ENCODE data around the gene PRR19. TPM values are rescaled to one million over a fixed set of nuclear protein-coding genes. Genes with fewer than 3 reads are reported as not detected.
"Not testable (repeated sequence)": the region's sequence is repeated elsewhere in the genome, so short reads cannot be mapped to it uniquely, and the experiment has no call there.

The PRR19 gene
- 0.91 TPM for polyA plus RNA-seq
- long read RNA-seq, donor 1, result 0 reads
- long read RNA-seq, donor 2, result 0 reads
- long read RNA-seq, donor 3, result 0 reads
- long read RNA-seq, donor 4, result 0 reads
- long read RNA-seq, donor 5, result 0 reads
- long read RNA-seq, donor 6, result 0 reads
- long read RNA-seq, donor 7, result 0 reads
- long read RNA-seq, donor 8, result 0 reads
- long read RNA-seq, donor 9, result 0 reads
- long read RNA-seq, donor 10, result 0 reads
- long read RNA-seq, donor 11, partial matches to known transcripts, result 0 of 31 reads
- long read RNA-seq, donor 11, other reads (novel, unspliced or antisense), result 29 of 31 reads

DNA sequence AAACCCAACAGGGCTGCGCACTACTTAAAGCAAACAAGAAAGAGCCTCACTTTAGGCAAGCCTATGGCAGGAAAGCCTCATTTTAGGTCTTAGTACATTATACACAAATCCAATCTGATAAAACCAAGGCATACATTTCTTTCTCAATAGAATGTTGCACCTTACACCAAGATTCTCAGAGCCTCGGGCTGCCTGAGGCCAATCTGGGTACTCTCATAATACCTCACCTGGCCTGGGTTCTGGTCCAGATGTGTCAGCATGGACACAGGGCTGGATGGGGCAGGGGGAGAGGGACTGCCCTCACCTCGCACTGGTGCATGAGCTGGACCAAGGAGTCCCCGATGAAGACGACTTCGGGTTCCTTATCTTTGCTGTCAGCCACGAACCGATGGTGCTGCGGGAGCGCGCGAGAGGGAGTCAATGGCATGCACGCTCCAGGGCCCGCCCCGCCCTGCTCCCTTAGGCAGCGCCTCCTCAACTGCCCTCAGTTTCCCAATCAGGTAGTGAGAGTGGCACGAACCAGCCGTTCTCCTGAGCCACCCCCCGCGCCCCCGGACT is at the start of gene PRR19:
PRR19 (plus strand) TSS at position 487 of the 558 bp plus-strand sequence. CDS start 7,453 bp downstream, outside the sequence.
- Histone ChIP-seq H3K9me3 (ENCODE audit: control insufficient read depth, low read depth, low read length) (no peaks in the 10 kb centered on the region), H3K27me3 (ENCODE audit: control insufficient read depth, insufficient read depth, low read length) (no peaks in the 10 kb centered on the region), H3K4me1 (ENCODE audit: control insufficient read depth, insufficient read depth, low read length) (peaks cover 18% of the 10 kb centered on the region), H3K4me3 (ENCODE audit: low read length) (peak within 1 kb of the TSS; percentile 86), H3K27ac (ENCODE audit: low read length) (peak within 1 kb of the TSS; percentile 71), H3K36me3 (ENCODE audit: control insufficient read depth, insufficient read depth, low read length) (peaks cover 5% of the 10 kb centered on the region)
- DNase-seq, result no peak
- WGBS (ENCODE audit: insufficient coverage, low lambda C conversion rate), result no CpG with 5 or more reads among the region's 21 CpGs

DNA sequence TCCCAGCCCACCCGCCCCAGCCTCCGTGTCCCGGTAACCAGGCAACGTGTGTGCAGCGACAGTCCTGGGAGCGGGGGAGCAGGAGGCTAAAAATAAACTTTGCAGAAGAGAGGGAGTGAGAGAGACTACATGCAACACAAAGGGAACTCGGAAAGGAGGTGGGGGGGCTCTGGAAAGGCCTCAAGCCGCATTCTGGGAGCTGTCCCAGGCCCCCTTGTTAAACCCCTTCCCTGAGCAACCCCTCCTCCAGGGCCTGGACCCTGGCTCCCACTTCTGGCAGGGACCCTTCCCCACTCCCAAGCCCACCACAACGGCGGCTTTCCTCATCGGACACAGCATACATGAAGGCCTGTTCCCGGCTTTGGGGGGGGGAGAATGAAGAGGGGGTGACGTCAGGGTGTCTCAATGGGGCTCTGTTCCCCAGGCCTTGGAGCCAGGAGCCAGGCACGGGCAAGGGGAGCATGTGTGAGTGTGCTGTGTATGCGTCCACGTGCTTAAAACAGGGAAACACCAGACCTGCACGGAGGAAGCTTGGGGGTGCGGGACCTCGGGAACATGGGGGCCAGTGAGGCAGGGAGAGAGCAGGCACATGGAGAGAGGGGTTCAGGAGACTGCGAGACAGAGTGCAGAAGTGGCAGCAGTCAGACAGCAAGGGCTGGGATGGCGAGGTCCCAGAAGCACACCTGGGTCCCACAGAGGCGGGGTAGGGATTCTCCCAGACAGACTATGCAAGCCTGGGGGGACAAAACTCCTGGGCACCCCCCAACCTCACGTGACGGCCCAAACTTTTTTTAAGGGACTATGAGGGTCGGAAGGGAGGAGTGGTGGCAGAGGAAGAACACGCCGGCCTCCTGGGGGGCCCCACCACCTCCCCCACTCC is 49.3 kb upstream of the PRR19 start:
- Histone ChIP-seq H3K27me3 (ENCODE audit: control insufficient read depth, insufficient read depth, low read length) (no peaks in the 10 kb centered on the region), H3K36me3 (ENCODE audit: control insufficient read depth, insufficient read depth, low read length) (peaks cover 24% of the 10 kb centered on the region), H3K27ac (ENCODE audit: low read length) (peak overlapping the region; percentile 70), H3K9me3 (ENCODE audit: control insufficient read depth, low read depth, low read length) (peaks cover 2% of the 10 kb centered on the region), H3K4me1 (ENCODE audit: control insufficient read depth, insufficient read depth, low read length) (peaks cover 37% of the 10 kb centered on the region), H3K4me3 (ENCODE audit: low read length) (peak overlapping the region; percentile 94)
- no CpG with 5 or more reads among the region's 27 CpGs for WGBS (ENCODE audit: insufficient coverage, low lambda C conversion rate)
- DNase-seq, result peak in 1 of 2 donors; percentile 58

DNA sequence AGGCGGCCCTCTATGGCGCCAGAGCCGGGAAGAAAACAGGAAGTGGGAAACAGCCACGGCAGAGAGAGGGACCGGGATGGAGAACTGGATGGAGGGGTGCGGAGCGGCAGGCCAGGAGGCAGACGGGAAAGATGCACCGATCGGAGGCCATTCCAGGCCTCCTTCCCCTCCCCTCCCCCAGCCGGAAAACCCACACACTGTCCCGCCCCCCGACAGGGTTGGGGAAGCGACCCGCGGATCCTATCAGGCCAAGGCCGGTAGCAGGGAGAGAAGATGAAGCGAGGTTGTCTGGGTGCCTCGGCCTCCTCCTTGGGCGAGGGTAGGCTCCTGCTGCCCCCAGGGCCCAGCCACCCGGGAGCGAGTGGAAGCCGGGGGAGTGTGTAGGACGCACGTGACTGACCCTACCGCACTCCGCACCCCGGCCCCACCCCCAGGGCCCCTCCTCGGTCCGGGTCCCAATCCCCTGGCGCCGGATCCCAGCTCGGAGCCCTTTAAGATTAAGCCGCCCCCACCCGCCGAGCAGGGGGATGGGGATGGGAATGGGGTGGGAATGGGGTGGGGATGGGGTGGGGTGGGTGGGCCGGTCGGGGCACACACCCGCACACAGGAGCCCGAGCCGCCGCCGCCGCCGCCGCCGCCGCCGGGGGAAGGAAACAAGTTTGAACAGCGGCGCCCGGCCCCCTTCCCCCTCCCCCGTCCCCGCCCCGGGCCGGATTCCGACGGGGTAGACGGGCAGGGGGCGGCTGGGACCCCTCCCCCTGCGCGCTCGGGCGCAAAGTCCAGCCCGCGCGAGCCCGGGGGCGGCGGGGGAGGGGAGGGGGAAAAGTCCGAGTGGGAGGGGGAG is 48.5 kb upstream of the PRR19 start:
- Histone ChIP-seq H3K36me3 (ENCODE audit: control insufficient read depth, insufficient read depth, low read length) (peaks cover 21% of the 10 kb centered on the region), H3K4me3 (ENCODE audit: low read length) (peak overlapping the region; percentile 94), H3K4me1 (ENCODE audit: control insufficient read depth, insufficient read depth, low read length) (peaks cover 37% of the 10 kb centered on the region), H3K27me3 (ENCODE audit: control insufficient read depth, insufficient read depth, low read length) (no peaks in the 10 kb centered on the region), H3K9me3 (ENCODE audit: control insufficient read depth, low read depth, low read length) (peaks cover 2% of the 10 kb centered on the region), H3K27ac (ENCODE audit: low read length) (peak overlapping the region; percentile 98)
- no CpG with 5 or more reads among the region's 71 CpGs for WGBS (ENCODE audit: insufficient coverage, low lambda C conversion rate)
- peak in 1 of 2 donors; percentile 66 for DNase-seq

DNA sequence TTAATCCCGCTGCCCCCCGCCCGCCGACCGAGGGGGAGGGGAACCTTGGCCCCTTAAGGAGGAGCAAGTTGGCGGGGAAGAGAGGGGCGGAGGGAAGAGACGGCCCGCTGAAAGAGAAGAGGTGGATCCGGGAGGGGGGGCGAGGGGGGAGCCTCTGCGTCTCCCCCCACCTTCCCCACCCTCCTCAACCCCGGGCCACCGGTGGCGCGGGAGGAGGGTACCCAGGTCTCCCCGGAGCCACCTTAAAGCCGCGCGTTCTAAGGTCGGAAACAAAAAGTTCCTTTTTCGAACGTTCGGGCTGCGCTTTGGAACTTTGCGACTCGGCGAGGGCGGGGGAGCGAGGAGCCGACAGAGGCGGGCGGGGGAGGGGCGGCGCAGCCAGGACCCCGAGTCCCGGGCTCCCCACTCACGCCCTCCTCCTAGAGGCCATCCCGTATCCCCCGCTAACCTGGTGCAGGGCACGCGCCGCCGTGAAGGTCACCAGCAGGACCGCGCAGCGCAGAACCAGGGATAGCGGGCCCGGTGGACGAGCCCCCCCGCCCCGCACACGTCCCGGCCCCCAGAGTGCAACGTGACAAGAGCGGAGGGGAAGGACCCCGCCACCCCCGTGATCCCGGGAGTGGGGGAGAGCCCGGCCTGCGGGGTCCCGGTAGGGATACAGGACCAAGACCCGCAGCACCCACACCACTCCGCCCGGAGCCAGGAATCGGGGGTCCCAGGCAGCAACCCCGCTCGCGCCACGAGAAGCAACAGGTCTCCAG is 47.7 kb upstream of the PRR19 start:
- H3K4me3 ChIP-seq (ENCODE audit: low read length), result peak overlapping the region; percentile 94
- peaks cover 13% of the 10 kb centered on the region for H3K36me3 ChIP-seq (ENCODE audit: control insufficient read depth, insufficient read depth, low read length)
- no peaks in the 10 kb centered on the region for H3K27me3 ChIP-seq (ENCODE audit: control insufficient read depth, insufficient read depth, low read length)
- H3K4me1 ChIP-seq (ENCODE audit: control insufficient read depth, insufficient read depth, low read length), result peaks cover 40% of the 10 kb centered on the region
- peak in 1 of 2 donors; percentile 92 for DNase-seq
- no CpG with 5 or more reads among the region's 70 CpGs for WGBS (ENCODE audit: insufficient coverage, low lambda C conversion rate)
- H3K27ac ChIP-seq (ENCODE audit: low read length), result peak overlapping the region; percentile 98
- H3K9me3 ChIP-seq (ENCODE audit: control insufficient read depth, low read depth, low read length), result peaks cover 2% of the 10 kb centered on the region

DNA sequence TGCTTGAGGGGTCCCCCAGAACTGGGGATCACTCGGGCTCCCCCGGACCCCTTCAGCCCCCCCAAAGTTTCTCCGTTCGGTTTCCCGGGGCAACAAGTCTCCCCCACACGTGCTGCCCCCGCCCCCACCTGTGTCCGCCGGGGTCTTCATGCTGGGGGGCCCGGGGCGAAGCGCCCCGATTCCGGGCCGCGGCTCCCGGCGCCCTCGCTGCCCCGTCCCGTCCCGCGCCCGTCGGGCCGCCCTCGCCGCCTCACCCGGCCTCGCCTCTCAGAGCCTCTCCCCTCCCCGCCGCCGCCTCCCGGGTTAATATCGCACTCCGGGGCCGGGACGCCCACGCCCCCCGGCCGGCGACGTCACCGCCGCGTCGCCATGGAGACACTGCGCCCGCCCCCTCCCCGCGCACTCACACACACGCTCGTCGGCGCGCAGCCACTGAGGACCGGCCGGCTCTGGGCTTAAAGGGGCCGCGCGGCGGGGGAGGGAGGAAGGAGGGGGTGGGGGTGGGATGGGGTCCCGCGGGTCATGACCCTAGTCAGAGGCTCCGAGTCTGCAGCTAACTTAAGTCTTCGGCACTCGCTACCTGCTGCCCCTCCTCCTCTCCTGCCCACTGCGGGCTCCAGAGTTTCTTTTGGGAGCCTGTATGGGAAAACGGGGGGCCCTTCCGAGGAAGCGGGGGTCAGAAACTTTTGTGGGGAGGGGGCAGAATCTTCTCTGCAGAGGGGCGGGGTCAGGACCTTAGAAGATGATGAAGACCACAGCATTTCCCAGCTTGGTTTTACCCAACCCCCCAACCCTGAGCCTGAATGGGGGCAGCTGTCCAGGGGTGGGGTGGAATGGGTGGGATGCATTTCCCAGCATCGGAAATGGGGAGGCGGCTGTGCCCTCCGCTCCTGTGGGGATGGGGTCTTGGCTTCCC is 46.8 kb upstream of the PRR19 start, which contains the start of gene ERF:
ERF (minus strand) TSS at position 279 of the 916 bp plus-strand sequence; CDS start at position 150, 129 bp downstream.
- H3K4me1 ChIP-seq (ENCODE audit: control insufficient read depth, insufficient read depth, low read length), result peaks cover 46% of the 10 kb centered on the region
- H3K4me3 ChIP-seq (ENCODE audit: low read length), result peak within 1 kb of the TSS; percentile 94
- peak; percentile 93 to 97 for DNase-seq
- H3K27ac ChIP-seq (ENCODE audit: low read length), result peak within 1 kb of the TSS; percentile 98
- peaks cover 2% of the 10 kb centered on the region for H3K9me3 ChIP-seq (ENCODE audit: control insufficient read depth, low read depth, low read length)
- WGBS (ENCODE audit: insufficient coverage, low lambda C conversion rate), result no CpG with 5 or more reads among the region's 75 CpGs
- H3K36me3 ChIP-seq (ENCODE audit: control insufficient read depth, insufficient read depth, low read length), result peaks cover 5% of the 10 kb centered on the region
- H3K27me3 ChIP-seq (ENCODE audit: control insufficient read depth, insufficient read depth, low read length), result no peaks in the 10 kb centered on the region

DNA sequence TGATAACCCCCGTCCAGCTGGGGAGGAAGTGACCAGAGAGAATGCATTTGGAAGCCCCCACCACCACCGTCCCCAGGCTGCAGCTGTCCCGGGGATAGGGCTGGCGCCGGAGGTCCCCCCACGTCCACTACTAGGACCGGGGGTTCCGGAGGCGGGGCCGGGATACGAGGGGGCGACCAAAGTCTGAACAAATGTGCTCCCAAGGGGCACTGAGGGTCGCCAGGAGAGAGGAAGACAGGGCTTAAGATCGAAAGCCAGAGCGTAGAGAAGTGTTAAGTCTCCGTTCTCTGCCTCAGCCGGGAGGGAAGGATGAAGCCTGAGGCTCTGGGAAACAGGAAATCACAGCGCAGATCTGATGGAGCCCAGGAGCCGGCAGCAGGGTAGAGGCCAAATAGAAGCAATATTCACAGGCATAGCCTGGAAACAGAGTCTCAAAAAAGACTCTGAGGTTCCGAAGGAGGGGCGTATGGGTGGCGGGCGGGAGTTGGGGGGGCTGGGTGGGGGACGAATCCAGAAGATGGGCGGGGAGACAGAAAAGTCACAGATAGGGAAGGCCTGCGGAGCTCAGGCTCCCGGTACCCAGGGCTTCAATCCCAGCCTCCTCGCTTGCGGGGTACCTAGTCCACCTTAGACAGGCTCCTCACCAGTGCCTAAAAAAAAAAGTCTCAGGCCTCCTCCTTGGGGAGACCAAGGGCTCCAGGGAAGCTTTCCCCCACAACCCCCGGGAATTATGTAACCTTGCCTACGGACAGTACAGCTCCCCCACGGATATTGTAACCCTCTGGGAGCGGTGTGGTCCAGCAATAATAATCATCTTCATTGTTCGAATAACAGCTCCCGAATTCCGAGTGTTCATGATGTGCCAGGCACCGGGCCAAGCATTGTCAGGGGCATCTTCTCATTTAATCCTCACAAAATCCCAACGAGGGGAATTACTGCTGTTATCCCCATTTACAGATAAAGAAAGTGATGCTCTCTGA is 45.9 kb upstream of the PRR19 start:
- no CpG with 5 or more reads among the region's 38 CpGs for WGBS (ENCODE audit: insufficient coverage, low lambda C conversion rate)
- peak overlapping the region; percentile 56 for H3K4me3 ChIP-seq (ENCODE audit: low read length)
- H3K36me3 ChIP-seq (ENCODE audit: control insufficient read depth, insufficient read depth, low read length), result no peaks in the 10 kb centered on the region
- no peaks in the 10 kb centered on the region for H3K9me3 ChIP-seq (ENCODE audit: control insufficient read depth, low read depth, low read length)
- no peaks in the 10 kb centered on the region for H3K27me3 ChIP-seq (ENCODE audit: control insufficient read depth, insufficient read depth, low read length)
- peak in 1 of 2 donors; percentile 68 for DNase-seq
- H3K4me1 ChIP-seq (ENCODE audit: control insufficient read depth, insufficient read depth, low read length), result peaks cover 39% of the 10 kb centered on the region
- H3K27ac ChIP-seq (ENCODE audit: low read length), result peak overlapping the region; percentile 81

GRCh38 chr19:42257842-42258241 is 44.1 kb upstream of the PRR19 start:
- not testable (repeated sequence) for H3K36me3 ChIP-seq (ENCODE audit: control insufficient read depth, insufficient read depth, low read length)

DNA sequence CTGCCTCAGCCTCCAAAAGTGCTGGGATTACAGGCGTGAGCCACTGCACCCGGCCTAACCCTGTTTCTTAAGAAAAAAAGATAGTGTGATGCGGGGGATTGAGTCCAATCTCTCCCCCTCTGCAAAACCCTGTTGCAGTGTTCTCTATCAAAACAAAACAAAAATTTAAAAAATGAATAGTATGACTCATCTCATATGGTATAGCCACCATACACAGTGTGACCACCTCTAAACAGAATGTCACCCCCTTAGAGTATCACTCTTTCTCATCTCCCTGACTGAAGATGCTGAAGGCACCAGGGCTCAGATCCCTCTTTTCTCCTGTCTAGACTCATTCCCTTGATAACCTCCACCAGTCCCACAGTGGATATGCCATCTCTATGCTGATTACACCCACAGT is 40.2 kb upstream of the PRR19 start:
- Histone ChIP-seq H3K9me3 (ENCODE audit: control insufficient read depth, low read depth, low read length) (no peaks in the 10 kb centered on the region), H3K36me3 (ENCODE audit: control insufficient read depth, insufficient read depth, low read length) (no peaks in the 10 kb centered on the region), H3K4me3 (ENCODE audit: low read length) (no peak overlapping the region), H3K27ac (ENCODE audit: low read length) (no peak overlapping the region), H3K4me1 (ENCODE audit: control insufficient read depth, insufficient read depth, low read length) (peaks cover 10% of the 10 kb centered on the region), H3K27me3 (ENCODE audit: control insufficient read depth, insufficient read depth, low read length) (no peaks in the 10 kb centered on the region)
- DNase-seq, result no peak
- no CpG with 5 or more reads among the region's 3 CpGs for WGBS (ENCODE audit: insufficient coverage, low lambda C conversion rate)

More at GRCh38 chr19:42257842-42258241, 44.1 kb upstream of the PRR19 start:
- peaks cover 23% of the 10 kb centered on the region for H3K4me1 ChIP-seq (ENCODE audit: control insufficient read depth, insufficient read depth, low read length)
- WGBS (ENCODE audit: insufficient coverage, low lambda C conversion rate), result no CpG with 5 or more reads among the region's 3 CpGs
- H3K9me3 ChIP-seq (ENCODE audit: control insufficient read depth, low read depth, low read length); H3K27ac ChIP-seq (ENCODE audit: low read length); H3K4me3 ChIP-seq (ENCODE audit: low read length); DNase-seq; H3K27me3 ChIP-seq (ENCODE audit: control insufficient read depth, insufficient read depth, low read length): not testable (repeated sequence)

Data from large intestine (tissue), 12 donors.